GM12878 (cell line): ENCODE results near the gene TMC2. TPM values are rescaled to one million over a fixed set of nuclear protein-coding genes. Genes with fewer than 3 reads are reported as not detected.

ENCODE experiments used
- ATAC-seq: fragments of 200-7000 bp; cut with Tn5 transposase; 3 replicates; pipeline ENCODE4 v1.9.1; 2020; ENCODE audit warnings: mild to moderate bottlenecking, moderate library complexity
- BruUV-seq: library from RNA; stranded (reverse); fragments of 400-500 nt; replicated peaks from 2 replicates; lab custom pipeline; 2021; lab: Mats Ljungman, UMichigan
- CTCF ChIA-PET: fragments of 300-600 bp; sonication (Branson Sonifier 250); formaldehyde crosslinking; extraction: SDS; loops from one replicate; lab custom pipeline; 2021; ENCODE audit warnings: inconsistent platforms; lab: Yijun Ruan, JAX
- POLR2A ChIA-PET: fragments of 350-600 bp; formaldehyde crosslinking; extraction: SDS; loops from one replicate; lab custom pipeline; 2021; ENCODE audit warnings: inconsistent platforms; lab: Charles Lee
- RAD21 ChIA-PET: fragments of 300-600 bp; sonication (Branson Sonifier 250); formaldehyde crosslinking; loops from one replicate; lab custom pipeline; 2023; ENCODE audit warnings: antibody characterized with exemption; ENCODE audit not compliant: unreplicated experiment; lab: Charles Lee
- SMC1A ChIA-PET: fragments of 300-600 bp; sonication (Branson Sonifier 250); formaldehyde crosslinking; loops from one replicate; lab custom pipeline; 2023; ENCODE audit not compliant: unreplicated experiment, uncharacterized antibody; lab: Charles Lee
- DNase-seq: peaks from one replicate; pipeline ENCODE4 v3.0.0-alpha.2; 2011; ENCODE audit warnings: low read depth, low spot score
- FAIRE-seq: peaks from 3 replicates; lab custom pipeline; 2011; peaks lifted over from hg19 to GRCh38; lab: Jason Lieb, UNC
- H2AFZ ChIP-seq: 2 replicates; pipeline ENCODE4 v1.6.0; 2011; ENCODE audit warnings: low read depth, low read length, control low read depth; ENCODE audit not compliant: control insufficient read depth
- H3K27ac ChIP-seq: 2 replicates; pipeline ENCODE4 v1.5.1; 2011; ENCODE audit warnings: control low read depth; ENCODE audit not compliant: control insufficient read depth, insufficient read depth
- H3K27me3 ChIP-seq, 2 experiments: replicated peaks in 1 of 2; 2 replicates each; pipeline versions ENCODE4 v1.6.0 to v1.6.1; 2011; ENCODE audit warnings: low read length in 1 of 2; ENCODE audit not compliant: control insufficient read depth in 2 of 2, insufficient read depth in 2 of 2
- H3K36me3 ChIP-seq, 2 experiments: 2 replicates each; pipeline ENCODE4 v1.5.1; 2011; ENCODE audit warnings: low read length in 1 of 2; ENCODE audit not compliant: control insufficient read depth in 2 of 2, insufficient read depth in 2 of 2
- H3K4me1 ChIP-seq: 2 replicates; pipeline ENCODE4 v1.6.1; 2011; ENCODE audit warnings: mild to moderate bottlenecking, low read length, moderate library complexity, mixed read lengths; ENCODE audit not compliant: control insufficient read depth, insufficient read depth
- H3K4me2 ChIP-seq: 2 replicates; pipeline ENCODE4 v1.6.0; 2011; ENCODE audit warnings: control low read depth; ENCODE audit not compliant: control insufficient read depth, insufficient read depth
- H3K4me3 ChIP-seq: fragments of 200-600 bp; sonication (generic); 2 replicates; pipeline ENCODE4 v1.5.1; 2016
- H3K79me2 ChIP-seq: 2 replicates; pipeline ENCODE4 v1.6.0; 2011; ENCODE audit warnings: low read length; ENCODE audit not compliant: control insufficient read depth, insufficient read depth
- H3K9ac ChIP-seq: 2 replicates; pipeline ENCODE4 v1.8.0; 2011; ENCODE audit warnings: low read length, control low read depth, mixed read lengths; ENCODE audit not compliant: control insufficient read depth, insufficient read depth
- H3K9me3 ChIP-seq: replicated peaks from 3 replicates; pipeline ENCODE4 v1.5.1; 2011; ENCODE audit warnings: mild to moderate bottlenecking, low read length; ENCODE audit not compliant: control insufficient read depth, insufficient read depth
- H4K20me1 ChIP-seq: 2 replicates; pipeline ENCODE4 v1.6.0; 2011; ENCODE audit not compliant: control insufficient read depth, insufficient read depth
- CBX5 ChIP-seq: sonication (generic); IDR thresholded peaks from 2 replicates; pipeline ENCODE4 v1.6.1; 2016; ENCODE audit warnings: low read depth, moderate library complexity, mild to moderate bottlenecking, inconsistent platforms
- EED ChIP-seq: sonication (generic); IDR thresholded peaks from 2 replicates; pipeline ENCODE4 v1.6.1; 2016; ENCODE audit warnings: antibody characterized with exemption, low read depth
- FOS ChIP-seq: IDR thresholded peaks from 3 replicates; pipeline ENCODE4 v1.6.1; 2011; ENCODE audit warnings: borderline replicate concordance; ENCODE audit not compliant: insufficient read length; ENCODE audit errors: extremely low read depth
- FOXM1 ChIP-seq: IDR thresholded peaks from 2 replicates; pipeline ENCODE4 v1.6.1; 2012; ENCODE audit warnings: low read depth, mild to moderate bottlenecking, inconsistent platforms, low read length, moderate library complexity
- HDGF ChIP-seq: fragments of 450-650 bp; IDR thresholded peaks from 2 replicates; pipeline ENCODE4 v1.6.1; 2016; ENCODE audit warnings: antibody characterized with exemption
- JUNB ChIP-seq: IDR thresholded peaks from 2 replicates; pipeline ENCODE4 v1.6.1; 2016; ENCODE audit warnings: antibody characterized with exemption, mild to moderate bottlenecking
- LARP7 ChIP-seq: fragments of 450-650 bp; IDR thresholded peaks from 2 replicates; pipeline ENCODE4 v1.6.1; 2017; ENCODE audit warnings: mild to moderate bottlenecking
- MTA2 ChIP-seq: fragments of 450-650 bp; IDR thresholded peaks from 2 replicates; pipeline ENCODE4 v1.6.1; 2016; ENCODE audit warnings: low read depth, mild to moderate bottlenecking, moderate library complexity
- POLR2A ChIP-seq: IDR thresholded peaks from 2 replicates; pipeline ENCODE4 v1.6.1; 2011; ENCODE audit warnings: low read depth, mild to moderate bottlenecking, low read length
- POLR2AphosphoS2 ChIP-seq: IDR thresholded peaks from 2 replicates; pipeline ENCODE4 v1.6.1; 2011; ENCODE audit warnings: low read depth, mild to moderate bottlenecking, low read length, improper control_type of control experiment, moderate library complexity
- POU2F2 ChIP-seq: IDR thresholded peaks from 3 replicates; pipeline ENCODE4 v1.6.1; 2011; ENCODE audit warnings: low read depth, mild to moderate bottlenecking, low read length, borderline replicate concordance
- SMAD5 ChIP-seq: IDR thresholded peaks from 2 replicates; pipeline ENCODE4 v1.6.1; 2016; ENCODE audit warnings: antibody characterized with exemption, low read depth
- SMC3 ChIP-seq: IDR thresholded peaks from 2 replicates; pipeline ENCODE4 v1.6.1; 2011; ENCODE audit warnings: low read length, improper control_type of control experiment, borderline replicate concordance
- SP1 ChIP-seq: IDR thresholded peaks from one replicate; pipeline ENCODE4 v1.6.1; 2011; ENCODE audit warnings: low read depth, low read length
- ZNF217 ChIP-seq: fragments of 450-650 bp; IDR thresholded peaks from 2 replicates; pipeline ENCODE4 v1.6.1; 2017; ENCODE audit warnings: antibody characterized with exemption, mild to moderate bottlenecking
- ZSCAN29 ChIP-seq: fragments of 450-650 bp; IDR thresholded peaks from 2 replicates; pipeline ENCODE4 v1.6.1; 2017; ENCODE audit warnings: mild to moderate bottlenecking, moderate library complexity
- WGBS: methylation state at CpG from one replicate; pipeline ENCODE4 v1.1.6; 2016; ENCODE audit warnings: low lambda C conversion rate; ENCODE audit not compliant: insufficient replicate concordance, insufficient coverage; ENCODE audit errors: missing lambda C conversion rate; 5-methylcytosine and 5-hydroxymethylcytosine counted together
- in situ Hi-C: fragments of 300-500 bp; cut with MboI; formaldehyde crosslinking; loops from 9 replicates; pipeline ENCODE4 v1.14.3; 2018; ENCODE audit warnings: mixed read lengths
- intact Hi-C: fragments of 100-400 bp; cut with micrococcal nuclease; formaldehyde crosslinking; loops from one replicate; pipeline ENCODE4 v1.14.2; 2022; ENCODE audit not compliant: unreplicated experiment
- polyA plus RNA-seq, 11 experiments: library from polyadenylated mRNA; depleted of rRNA in 4 of 11; unstranded in 6 of 11; stranded (reverse) in 5 of 11; fragments of >200 nt; fragmentation: Nextera tagmentation in 4 of 11; fragmentation: Illumina TruSeq in 1 of 11; extraction: Ambion mirVana in 4 of 11; extraction: Trizol in 1 of 11; gene quantifications; 1 replicate in 1 of 11; 2 replicates in 10 of 11; pipeline versions ENCODE4 v1.2.1 to v1.2.3, GENCODE V29; 2011 to 2016; ENCODE audit warnings: inconsistent platforms in 2 of 11, missing spikeins in 2 of 11, low read depth in 1 of 11
- total RNA-seq, 4 experiments: library from RNA; depleted of rRNA in 3 of 4; stranded (reverse); fragments of >200 nt in 3 of 4; fragmentation: Illumina TruSeq in 1 of 4; extraction: Trizol in 1 of 4; gene quantifications; 2 replicates each; pipeline versions ENCODE4 v1.2.1 to v1.2.3, GENCODE V29; 2013 to 2021
- TF ChIP-seq, protein P1 (sequence below): IDR thresholded peaks from 2 replicates; pipeline ENCODE4 v1.6.1; 2012; ENCODE audit warnings: low read depth, low read length, improper control_type of control experiment
- TF ChIP-seq, protein P2 (sequence below): fragments of 450-650 bp; IDR thresholded peaks from 2 replicates; pipeline ENCODE4 v1.6.1; 2017; ENCODE audit warnings: mild to moderate bottlenecking, moderate library complexity

Gene TMC2
- total and polyA plus RNA-seq, 10 of the 15 experiments (the other 5 are each of a cell fraction or from before 2014, with no cell fraction given): 0.08 TPM; not detected in 9

DNA sequence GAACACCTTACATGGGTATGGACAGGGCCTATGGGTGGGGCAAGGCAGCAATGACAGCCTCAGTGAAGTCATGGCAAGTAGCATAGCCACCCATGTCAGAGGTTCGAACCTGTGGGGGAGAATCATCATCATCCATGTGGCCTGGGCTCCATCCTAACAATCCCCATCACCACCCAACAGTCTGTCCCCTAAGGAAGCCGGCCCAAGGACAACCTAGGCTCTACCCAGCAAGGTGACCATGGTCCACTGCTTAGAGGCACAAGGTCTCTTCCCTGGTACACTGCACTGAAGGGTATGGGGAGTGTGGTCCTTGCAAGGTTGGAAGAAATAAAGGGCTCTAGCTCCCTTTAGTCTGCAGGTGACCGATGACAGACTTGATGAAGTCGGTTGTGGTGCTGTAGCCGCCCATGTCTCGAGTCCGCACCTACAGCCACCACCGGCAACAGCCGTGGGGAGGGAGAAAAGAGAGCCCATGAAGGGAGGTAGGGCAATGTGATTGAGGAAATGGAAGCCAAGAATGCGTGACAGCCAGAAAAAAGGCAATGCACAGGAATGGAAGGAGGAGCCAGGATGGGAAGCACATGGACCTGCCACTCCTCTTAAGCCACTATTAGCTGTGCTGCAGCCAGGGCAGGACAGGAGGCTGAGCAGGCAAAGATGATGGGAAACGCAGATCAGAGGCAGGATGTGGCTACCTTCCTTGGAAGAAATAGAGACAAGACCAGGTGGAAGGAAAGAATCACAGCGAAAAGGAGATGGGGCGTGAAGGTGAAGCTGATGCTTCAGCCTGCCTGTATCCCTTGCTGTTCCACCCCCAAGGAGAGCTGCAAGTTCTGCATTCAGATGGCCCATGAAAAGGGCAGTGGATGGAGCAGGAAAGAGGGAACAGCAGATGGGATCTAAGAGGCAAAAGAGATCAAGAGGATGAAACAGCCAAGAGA is 122.3 kb downstream of the TMC2 start:
- ChIA-PET RAD21 (no interaction called here), SMC1A (no interaction called here), POLR2A (no interaction called here), CTCF (interaction anchor here (0.5 kb wide), 1 partner anchor 205 kb away, joined by 3 read pairs; no protein-coding TSS in a partner anchor)
- H3K27ac ChIP-seq: no peak overlapping the region
- H3K4me3 ChIP-seq: no peak overlapping the region
- H3K27me3 ChIP-seq: no peaks in the 10 kb centered on the region
- BruUV-seq: no TSS peak
- H3K4me1 ChIP-seq: peaks cover 16% of the 10 kb centered on the region
- in situ Hi-C loops (no loop called here), intact Hi-C loops (no loop called here)
- no peaks in the 10 kb centered on the region for H3K9me3 ChIP-seq
- peaks cover 33% of the 10 kb centered on the region for H3K79me2 ChIP-seq
- no peak overlapping the region for H3K4me2 ChIP-seq
- peaks cover 17% of the 10 kb centered on the region for H4K20me1 ChIP-seq
- 60% methylated on average over 13 of the region's 13 CpGs for WGBS
- ATAC-seq (peak; percentile 42), DNase-seq (no peak), FAIRE-seq (no peak)
- peaks cover 29 to 47% of the 10 kb centered on the region in 2 experiments for H3K36me3 ChIP-seq
- no peak overlapping the region for H2AFZ ChIP-seq
- H3K9ac ChIP-seq: no peak overlapping the region
- TF ChIP-seq CBX5 (no peak), POLR2A (peak; percentile 86), SMAD5 (peak; percentile 74; the same call in 1 of the 2 replicates), JUNB (no peak), POU2F2 (peak; percentile 21; the same call in 1 of the 3 replicates), SP1 (no peak), MTA2 (no peak), ZSCAN29 (no peak), EED (no peak), POLR2AphosphoS2 (peak; percentile 50; the same call in 1 of the 2 replicates), HDGF (no peak), SMC3 (no peak), FOS (no peak), FOXM1 (peak; percentile 22; the same call in 1 of the 2 replicates), LARP7 (no peak), ZNF217 (no peak)
- TF ChIP-seq, protein P1, sequence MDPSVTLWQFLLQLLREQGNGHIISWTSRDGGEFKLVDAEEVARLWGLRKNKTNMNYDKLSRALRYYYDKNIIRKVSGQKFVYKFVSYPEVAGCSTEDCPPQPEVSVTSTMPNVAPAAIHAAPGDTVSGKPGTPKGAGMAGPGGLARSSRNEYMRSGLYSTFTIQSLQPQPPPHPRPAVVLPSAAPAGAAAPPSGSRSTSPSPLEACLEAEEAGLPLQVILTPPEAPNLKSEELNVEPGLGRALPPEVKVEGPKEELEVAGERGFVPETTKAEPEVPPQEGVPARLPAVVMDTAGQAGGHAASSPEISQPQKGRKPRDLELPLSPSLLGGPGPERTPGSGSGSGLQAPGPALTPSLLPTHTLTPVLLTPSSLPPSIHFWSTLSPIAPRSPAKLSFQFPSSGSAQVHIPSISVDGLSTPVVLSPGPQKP: no peak
- TF ChIP-seq, protein P2, sequence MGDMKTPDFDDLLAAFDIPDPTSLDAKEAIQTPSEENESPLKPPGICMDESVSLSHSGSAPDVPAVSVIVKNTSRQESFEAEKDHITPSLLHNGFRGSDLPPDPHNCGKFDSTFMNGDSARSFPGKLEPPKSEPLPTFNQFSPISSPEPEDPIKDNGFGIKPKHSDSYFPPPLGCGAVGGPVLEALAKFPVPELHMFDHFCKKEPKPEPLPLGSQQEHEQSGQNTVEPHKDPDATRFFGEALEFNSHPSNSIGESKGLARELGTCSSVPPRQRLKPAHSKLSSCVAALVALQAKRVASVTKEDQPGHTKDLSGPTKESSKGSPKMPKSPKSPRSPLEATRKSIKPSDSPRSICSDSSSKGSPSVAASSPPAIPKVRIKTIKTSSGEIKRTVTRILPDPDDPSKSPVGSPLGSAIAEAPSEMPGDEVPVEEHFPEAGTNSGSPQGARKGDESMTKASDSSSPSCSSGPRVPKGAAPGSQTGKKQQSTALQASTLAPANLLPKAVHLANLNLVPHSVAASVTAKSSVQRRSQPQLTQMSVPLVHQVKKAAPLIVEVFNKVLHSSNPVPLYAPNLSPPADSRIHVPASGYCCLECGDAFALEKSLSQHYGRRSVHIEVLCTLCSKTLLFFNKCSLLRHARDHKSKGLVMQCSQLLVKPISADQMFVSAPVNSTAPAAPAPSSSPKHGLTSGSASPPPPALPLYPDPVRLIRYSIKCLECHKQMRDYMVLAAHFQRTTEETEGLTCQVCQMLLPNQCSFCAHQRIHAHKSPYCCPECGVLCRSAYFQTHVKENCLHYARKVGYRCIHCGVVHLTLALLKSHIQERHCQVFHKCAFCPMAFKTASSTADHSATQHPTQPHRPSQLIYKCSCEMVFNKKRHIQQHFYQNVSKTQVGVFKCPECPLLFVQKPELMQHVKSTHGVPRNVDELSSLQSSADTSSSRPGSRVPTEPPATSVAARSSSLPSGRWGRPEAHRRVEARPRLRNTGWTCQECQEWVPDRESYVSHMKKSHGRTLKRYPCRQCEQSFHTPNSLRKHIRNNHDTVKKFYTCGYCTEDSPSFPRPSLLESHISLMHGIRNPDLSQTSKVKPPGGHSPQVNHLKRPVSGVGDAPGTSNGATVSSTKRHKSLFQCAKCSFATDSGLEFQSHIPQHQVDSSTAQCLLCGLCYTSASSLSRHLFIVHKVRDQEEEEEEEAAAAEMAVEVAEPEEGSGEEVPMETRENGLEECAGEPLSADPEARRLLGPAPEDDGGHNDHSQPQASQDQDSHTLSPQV: no peak
